HL-60/S4 treated with phorbol 12-myristate 13-acetate at 8.2 ng/mL for 4 days and 3 days (cell line): ENCODE measurements around the gene NCKAP5.

Source experiments
- in situ Hi-C: fragments of 300-500 bp; cut with MboI; formaldehyde crosslinking; loops from 2 replicates; pipeline ENCODE4 v1.15.0; 2022; ENCODE audit warnings: low sequenced_read_pairs

The NCKAP5 gene

DNA sequence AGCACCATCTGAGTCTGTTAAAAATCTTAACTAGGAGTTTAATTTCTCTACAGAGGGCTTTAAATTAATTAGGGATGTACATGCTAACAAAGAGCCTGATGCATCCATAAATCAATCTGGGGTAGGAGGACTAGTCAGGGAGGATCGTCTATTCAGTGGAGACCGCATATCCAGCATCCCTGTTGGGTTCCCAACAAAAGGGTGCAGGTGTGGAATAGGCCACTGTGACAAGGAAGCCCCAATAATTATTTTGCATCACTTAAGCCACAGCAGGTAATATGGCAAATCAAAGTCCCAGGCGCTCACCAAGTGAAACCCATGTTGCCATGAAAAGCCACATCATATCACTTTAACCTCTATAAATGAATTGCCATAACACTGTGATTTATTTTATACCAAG, 392.3 kb downstream of the NCKAP5 start:
- in situ Hi-C loops, result no loop called here

GRCh38 chr2:133173224-133173623, 395.0 kb downstream of the NCKAP5 start:
- in situ Hi-C loops, result loop anchor here (25.0 kb wide), 1 partner anchor 636 kb away; no protein-coding TSS in a partner anchor

DNA sequence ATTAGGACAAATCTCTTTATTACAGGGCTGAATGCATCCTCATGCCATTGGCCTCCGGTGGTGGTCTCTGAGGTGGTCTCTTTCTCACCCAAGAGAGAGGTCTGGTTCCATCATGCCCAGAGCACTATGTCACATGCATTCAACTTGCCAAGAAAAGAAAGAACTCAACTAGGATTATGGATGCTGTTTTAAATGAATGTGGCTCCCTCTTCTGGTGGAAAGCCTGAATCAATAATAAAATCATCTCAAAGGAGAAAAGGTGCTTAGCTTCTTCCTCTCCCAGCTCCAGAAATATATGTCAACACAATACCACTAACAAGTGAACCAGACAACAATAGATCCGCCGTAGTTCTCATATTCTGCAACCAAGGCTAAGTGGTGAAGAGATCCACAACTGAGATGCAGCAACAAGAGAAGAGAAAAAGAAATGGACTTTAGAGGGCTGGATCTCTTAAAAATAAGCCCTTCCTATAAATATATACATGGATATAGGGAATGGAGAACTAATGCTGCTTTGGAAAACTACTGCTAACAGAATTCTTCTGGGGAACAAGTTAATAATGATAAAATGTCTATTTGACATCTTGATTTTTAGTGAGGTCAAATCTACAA, 396.8 kb downstream of the NCKAP5 start:
- in situ Hi-C loops, result loop anchor here (25.0 kb wide), 1 partner anchor 634 kb away; no protein-coding TSS in a partner anchor

- in situ Hi-C loops, result loop anchor here (25.0 kb wide), 1 partner anchor 632 kb away; no protein-coding TSS in a partner anchor
Measured at GRCh38 chr2:133169274-133169912, 398.9 kb downstream of the NCKAP5 start.

GRCh38 chr2:133167990-133168389, 400.3 kb downstream of the NCKAP5 start:
- in situ Hi-C loops, result loop anchor here (25.0 kb wide), 1 partner anchor 631 kb away; no protein-coding TSS in a partner anchor

DNA sequence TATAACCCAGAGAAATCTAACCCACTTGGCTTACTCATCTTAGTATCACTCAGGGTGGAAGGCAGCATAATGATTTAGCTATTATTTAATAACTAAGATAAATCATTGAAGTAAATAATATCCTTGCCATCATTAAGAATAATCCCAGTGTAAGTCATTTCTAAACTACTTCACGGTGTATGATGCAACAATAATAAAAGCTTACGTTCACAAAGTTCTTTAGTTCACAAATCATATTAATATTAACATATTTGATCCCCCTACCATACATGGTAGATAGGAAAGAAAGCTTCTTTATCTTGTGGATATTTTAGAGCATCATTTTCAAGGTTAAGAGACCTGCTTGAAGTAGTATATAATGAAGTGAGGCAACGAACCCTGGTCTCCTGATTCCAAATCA, 401.0 kb downstream of the NCKAP5 start:
- in situ Hi-C loops, result loop anchor here (25.0 kb wide), 1 partner anchor 630 kb away; no protein-coding TSS in a partner anchor

DNA sequence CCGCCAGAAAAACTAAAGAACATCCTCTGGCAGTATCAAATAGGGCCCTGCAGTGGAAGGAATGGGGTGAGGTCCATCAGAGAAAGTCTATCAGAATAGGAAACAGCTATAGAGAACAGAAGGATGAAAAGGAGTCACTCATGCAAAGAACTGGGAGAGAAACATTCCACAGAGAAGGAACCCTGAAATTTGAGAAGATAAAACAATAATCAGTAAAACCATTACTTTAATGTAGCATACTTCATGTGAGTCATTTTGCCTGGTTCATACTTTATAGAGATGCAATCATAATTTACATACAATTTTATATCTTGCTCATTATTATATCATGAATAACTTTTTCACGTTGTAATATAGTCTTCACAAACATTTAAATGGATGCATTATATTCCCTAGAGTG, 402.2 kb downstream of the NCKAP5 start:
- in situ Hi-C loops, result loop anchor here (25.0 kb wide), 1 partner anchor 629 kb away; no protein-coding TSS in a partner anchor

GRCh38 chr2:133163111-133163510, 405.2 kb downstream of the NCKAP5 start:
- in situ Hi-C loops, result loop anchor here (25.0 kb wide), 1 partner anchor 626 kb away; no protein-coding TSS in a partner anchor

GRCh38 chr2:133158442-133158841, 409.8 kb downstream of the NCKAP5 start:
- in situ Hi-C loops, result loop anchor here (25.0 kb wide), 1 partner anchor 621 kb away; no protein-coding TSS in a partner anchor

DNA sequence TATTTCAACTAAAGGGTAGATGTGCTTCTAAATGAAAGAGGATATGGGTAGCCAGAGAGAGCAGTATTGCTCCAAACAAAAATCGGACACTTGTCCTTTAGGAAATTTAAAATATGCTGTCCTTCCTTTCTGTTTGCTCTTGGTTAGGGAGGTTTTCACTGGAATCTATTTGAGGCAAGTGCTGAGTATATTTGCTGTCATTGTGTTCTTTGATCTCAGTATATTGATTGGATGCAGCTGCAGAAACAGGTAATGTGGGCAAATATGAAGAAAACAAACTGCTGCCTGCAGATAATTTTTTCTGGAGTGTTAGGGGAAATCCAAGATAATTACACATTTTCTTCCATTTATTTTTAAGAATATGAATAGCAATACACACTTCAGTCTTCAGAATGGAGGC, 410.2 kb downstream of the NCKAP5 start:
- in situ Hi-C loops, result loop anchor here (25.0 kb wide), 1 partner anchor 621 kb away; no protein-coding TSS in a partner anchor

DNA sequence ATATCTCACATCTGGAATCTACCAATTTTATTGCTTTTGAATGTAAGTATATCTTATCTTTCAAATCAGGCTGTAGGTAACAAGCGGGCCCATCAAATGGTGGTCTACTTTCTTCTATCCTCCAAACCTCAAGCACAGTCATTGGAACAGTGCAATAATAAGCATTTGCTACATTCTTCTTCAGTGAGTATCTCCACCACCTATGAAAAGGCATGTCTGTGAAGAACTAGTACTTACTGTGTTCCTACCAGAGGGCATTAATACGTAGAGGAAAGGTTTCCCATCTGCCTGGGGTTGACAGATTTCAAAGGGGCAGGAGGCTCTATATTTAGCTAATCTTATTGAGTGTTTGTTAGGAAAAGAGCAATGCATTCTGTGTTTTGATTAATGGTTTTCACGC, 411.1 kb downstream of the NCKAP5 start:
- in situ Hi-C loops, result loop anchor here (25.0 kb wide), 1 partner anchor 620 kb away; no protein-coding TSS in a partner anchor

GRCh38 chr2:133152801-133153200, 415.5 kb downstream of the NCKAP5 start:
- in situ Hi-C loops, result loop anchor here (25.0 kb wide), 1 partner anchor 616 kb away; no protein-coding TSS in a partner anchor

DNA sequence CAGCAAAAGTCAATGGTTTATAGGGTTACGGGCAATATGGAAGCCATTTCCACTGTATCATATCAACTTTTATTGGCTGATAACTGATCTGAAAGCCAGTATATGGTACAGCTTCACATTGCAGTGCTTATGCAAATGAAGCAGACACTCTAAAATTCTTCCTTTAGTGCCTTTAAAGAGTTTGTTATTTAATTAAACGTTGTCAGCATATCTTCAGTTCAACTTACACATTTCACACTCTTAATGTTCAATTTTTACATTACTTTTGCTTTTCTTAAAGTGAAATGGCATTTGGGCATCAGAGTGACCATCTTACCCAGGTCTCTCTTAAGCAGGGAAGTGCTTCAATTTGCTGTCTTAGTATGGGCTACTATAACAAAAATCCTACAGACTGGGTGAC, 420.1 kb downstream of the NCKAP5 start:
- in situ Hi-C loops, result no loop called here

DNA sequence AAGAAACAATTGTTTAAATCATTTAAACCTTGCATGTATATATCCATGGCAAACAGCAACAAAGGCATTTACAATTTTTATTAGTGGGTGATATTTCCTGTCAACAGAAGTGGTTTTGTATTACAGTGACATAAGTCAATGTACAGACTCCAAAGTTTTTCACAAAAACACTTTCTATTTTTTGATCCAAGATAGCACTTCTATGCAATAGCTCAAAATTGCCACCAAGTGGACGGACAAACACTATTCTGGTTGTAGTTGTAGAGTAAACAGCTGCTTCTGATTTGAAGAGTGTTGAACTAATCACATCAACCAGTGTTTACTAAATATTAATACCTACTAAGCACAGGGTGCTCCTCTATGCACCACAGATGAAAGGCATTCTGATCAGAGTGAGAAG, 421.4 kb downstream of the NCKAP5 start:
- in situ Hi-C loops, result no loop called here

- in situ Hi-C loops, result no loop called here
Measured at GRCh38 chr2:133143645-133144044, 424.6 kb downstream of the NCKAP5 start.

DNA sequence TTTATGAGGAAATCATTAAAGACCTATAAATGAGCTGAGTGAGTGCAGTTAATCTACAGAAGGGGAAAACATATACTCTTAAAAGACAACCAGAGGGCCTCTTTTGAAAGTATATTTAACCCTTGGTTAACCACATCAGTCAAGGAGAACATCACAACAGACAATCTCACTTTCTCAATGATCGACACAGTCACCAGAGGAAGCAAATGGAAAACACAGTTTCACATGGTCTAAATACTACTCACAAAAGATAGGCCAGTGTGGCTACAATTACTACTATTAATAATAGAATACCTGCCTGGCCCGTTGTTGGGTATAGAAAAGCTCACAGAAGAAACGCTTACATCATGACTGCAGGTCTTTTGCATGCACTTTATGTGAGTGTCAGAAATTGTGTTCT, 426.2 kb downstream of the NCKAP5 start:
- in situ Hi-C loops, result no loop called here

- in situ Hi-C loops, result no loop called here
Measured at GRCh38 chr2:133140620-133141019, 427.6 kb downstream of the NCKAP5 start.

DNA sequence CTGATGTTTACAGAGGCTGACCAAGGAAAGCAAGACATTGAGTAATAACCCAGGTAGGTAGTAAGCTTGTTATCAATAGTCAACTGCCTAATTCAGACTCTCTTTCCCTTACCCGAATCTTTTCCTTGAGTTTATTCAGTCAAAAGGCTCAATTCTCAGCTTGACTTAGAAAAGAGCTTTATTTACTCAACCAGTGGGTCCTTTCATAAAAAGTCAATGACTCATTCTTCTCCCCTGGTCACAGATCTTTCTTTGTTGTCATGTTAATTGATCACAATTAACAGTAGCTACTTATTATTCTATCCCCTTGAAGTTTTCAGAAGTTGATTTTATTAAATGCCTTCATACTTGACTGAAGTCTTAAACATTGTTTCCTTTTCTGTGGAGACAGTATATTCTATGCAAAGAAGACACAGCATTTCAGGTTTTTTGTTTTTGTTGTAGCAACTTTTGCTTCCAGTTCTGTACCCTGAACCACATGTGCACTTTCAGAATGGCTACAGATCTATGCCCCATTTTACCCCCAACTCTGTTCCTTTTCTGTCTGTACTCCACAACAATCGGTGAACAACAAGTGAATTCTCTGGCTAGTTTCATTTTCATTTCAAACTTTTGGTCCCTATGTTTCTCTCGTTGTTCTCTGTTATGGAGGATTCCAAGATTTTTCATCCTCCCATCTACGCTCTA, 428.3 kb downstream of the NCKAP5 start:
- in situ Hi-C loops, result no loop called here

GRCh38 chr2:133138693-133139092, 429.6 kb downstream of the NCKAP5 start:
- in situ Hi-C loops, result no loop called here

- in situ Hi-C loops, result no loop called here
Measured at GRCh38 chr2:133135035-133135654, 433.1 kb downstream of the NCKAP5 start.
